Amniotic stem cell (primary cell): Measurements from ENCODE around the gene TP53I11.

Experiments used
- DNase-seq: peaks from one replicate; lab custom pipeline; 2025; lab: John Stamatoyannopoulos, UW

The TP53I11 gene, protein sequence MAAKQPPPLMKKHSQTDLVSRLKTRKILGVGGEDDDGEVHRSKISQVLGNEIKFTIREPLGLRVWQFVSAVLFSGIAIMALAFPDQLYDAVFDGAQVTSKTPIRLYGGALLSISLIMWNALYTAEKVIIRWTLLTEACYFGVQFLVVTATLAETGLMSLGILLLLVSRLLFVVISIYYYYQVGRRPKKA

DNA sequence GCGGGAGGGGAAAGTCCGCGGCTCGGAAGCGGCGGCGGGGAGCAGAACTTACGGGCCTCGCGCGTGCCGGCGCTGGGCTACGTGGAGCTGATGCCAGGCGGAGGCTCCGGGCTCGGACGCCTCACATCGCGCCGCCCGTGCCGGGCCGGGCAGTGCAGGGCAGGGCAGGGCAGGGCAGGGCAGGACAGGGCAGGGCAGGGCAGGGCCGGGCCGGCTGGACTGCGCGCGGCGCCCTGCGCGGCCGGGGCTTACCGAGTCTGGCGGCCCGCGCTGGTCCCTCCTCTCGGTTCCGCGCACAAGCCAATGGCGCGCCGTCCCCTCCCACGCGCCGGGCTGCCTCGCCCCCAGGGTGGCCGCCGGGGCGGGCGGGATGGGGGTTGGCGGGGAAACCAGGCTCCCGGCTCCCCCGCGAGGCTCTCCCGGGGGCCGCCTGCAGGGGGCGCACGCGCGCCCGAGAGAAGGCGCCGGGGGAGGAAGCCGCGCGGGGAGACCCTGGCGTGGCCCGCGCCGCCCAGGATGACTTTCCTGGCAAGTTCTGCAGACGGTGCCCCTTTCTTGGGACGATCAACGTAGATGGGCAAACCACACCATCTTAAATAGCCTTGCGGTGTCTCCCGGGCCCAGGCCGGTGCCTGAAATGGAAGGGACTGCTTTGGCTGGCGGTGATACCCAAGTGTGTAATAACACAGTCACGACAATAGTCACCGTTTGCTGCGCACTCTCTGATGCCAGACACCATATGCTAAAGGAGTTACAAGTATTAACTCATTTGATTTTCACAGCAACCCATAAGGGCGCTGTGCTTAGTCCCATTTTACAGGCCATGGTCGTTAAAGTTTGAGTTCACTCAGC is at the start of gene TP53I11:
Gene TP53I11, minus strand, starts transcription at position 259 of the 852 bp plus-strand sequence. CDS start 12,548 bp downstream, outside the sequence.
- no peak for DNase-seq

DNA sequence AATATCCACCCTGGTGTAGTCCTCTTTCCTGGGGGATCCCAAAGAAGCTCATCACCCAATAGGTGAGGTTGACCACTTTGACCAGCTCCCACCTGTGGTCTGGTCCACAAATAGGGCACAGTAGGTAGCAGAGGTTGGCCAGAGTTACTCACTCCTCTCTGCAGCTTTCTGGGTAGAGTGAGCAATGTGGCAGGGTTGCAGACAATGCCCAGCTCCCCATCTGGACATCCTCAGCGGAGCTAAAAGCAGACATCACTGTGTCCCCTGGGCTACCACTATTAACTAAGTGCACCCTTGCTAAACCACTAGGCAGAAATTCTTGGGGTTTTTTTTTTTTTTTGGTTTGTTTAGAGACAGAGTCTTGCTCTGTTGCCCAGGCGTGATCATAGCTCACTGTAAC is 48.4 kb upstream of the TP53I11 start:
- DNase-seq: no peak

DNA sequence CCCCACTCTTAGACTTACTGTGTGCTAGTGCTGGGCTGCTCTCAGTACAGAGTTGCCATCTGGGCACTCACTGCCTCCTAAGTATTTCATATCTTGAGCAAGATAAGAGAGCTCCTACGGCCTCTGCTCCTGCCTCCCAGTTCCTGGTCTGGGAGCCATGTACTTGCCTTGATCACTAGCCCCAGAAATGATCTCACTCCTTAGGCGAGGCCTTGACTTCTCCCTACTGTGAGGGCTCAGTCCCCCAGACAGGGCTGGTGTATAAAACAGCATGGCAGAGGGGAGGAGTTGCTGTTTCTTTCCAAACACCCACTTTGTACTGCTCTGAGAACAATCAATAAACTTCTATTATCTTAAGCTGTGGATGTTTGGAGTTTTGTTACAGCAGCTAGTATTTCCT is 47.4 kb upstream of the TP53I11 start:
- no peak for DNase-seq

DNA sequence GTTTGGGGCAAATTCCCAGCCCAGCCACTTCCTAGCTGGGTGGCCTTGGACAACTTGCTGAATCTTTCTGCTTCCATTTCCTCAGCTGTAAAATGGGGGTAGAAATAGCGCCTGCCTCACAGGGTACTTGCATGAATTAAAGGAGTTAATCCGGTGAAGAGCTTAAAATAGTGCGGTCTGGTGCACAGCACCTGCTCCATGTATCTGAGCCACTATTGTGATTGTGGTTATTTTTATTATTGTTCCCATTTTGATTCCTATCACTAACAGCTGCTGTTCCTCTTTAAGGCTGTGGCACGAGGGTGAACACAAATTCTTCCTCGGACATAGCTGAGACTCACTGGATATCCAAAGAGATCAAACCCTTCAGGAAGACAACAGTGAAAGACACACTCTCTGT is 46.9 kb upstream of the TP53I11 start:
- DNase-seq: no peak

DNA sequence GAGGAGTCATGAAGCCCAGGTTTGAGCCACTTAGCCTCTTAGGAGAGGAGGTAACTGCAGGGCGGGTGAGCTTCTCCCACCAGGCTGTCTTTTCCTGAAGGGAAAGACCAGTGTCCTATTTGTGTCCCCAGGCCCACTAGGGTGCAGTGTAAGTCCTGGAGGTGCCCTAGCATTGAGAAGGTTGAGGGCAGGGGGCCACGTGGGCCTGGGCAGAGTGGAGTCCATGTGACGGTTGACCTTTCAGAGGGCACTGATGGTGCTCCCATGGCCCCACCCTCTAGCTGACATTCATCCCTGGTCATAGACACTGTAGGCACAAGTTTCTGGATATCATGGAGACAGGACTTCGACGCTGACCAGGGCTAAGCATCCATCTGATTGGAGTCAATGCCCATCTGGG is 44.1 kb upstream of the TP53I11 start:
- no peak for DNase-seq

DNA sequence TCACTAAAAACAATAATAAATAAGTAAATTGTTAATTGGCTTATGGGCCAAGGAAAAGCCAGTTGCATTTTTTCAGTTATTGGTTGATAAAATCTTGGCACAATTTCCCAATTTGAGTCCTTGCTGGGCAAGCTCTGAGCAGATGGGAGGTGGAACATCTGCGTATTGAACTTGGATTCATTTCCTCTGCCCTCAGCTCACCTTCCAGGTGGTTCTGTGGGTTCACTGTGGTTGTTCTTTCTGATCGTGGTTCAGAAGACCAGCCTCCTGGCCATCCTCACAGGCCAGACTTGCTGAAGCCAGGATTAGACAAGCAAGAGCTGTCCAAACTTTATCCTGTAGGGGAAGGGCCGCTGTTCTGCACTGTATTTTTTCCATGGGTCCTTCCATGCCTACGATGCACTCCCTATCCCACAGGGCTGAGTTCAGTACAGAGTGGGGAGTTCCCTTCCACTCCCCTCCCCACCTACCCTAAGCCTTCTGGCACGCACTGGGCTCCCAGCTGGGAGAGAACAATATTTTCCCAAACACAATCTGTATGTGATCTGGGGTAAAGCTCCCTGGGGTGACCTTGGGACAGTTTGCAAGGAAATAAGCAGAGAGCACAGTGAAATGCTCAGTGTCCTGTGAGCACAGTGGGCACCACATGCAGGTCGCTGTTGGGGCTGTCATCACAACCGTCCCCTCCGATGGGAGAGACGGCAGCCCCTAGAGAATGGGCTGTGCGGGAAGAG is 43.5 kb upstream of the TP53I11 start:
- no peak for DNase-seq

DNA sequence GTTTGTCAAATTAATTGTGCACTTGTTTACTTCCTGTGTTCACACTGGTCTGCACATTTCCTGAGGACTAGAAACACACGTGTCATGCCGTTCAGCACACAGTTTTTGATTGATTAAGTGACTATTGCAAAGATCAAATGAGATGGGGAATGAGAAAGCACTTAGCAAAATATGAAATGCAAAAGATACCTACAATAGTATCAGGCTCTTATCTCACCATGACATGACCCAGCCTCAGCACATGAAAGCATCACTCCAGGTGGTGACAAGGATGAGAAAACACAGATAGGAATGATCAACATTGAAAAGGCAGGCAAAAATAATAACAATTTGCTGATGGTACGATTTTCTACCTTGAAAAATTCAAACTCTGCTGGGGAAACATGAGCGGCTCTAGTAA is 42.1 kb upstream of the TP53I11 start:
- no peak for DNase-seq

DNA sequence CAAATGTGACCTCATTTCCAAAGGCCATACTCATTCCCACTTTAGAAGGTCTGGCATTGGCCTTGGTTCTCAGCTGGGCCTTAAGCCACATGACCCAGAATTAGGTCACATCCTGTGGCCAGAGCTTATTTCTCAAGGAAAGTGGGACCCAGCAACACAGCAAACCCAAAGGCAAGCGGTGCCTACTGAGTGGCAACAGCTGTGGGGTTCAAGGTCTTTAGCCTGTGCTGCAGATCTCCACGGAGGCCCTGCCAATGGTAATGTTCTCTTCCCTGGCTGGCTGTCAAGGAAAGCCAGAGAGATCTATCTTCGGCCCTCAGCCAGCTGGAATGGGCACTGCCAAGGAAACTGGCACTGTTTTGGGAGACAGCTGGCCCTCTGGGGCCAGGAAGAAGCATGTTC is 41.5 kb upstream of the TP53I11 start:
- DNase-seq: no peak

DNA sequence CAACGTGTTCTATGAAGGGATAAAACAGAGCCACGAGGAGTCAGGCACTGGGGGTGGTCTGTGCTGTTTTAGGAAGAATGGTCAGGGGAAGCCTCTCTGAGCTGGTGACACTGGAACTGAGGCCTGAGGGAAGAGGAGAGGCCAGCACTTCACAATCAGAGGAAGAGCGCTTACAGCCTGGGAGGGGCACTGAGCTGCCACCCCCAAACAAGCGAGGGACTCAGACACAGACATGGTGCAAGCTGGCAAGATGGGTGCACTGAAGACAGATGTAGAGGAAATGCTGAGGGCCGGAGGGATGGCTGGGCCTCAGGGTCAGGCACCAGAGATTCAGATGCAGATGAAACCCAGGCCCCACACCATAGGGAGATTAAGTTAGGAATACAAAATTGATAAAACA is 40.0 kb upstream of the TP53I11 start:
- DNase-seq: no peak

DNA sequence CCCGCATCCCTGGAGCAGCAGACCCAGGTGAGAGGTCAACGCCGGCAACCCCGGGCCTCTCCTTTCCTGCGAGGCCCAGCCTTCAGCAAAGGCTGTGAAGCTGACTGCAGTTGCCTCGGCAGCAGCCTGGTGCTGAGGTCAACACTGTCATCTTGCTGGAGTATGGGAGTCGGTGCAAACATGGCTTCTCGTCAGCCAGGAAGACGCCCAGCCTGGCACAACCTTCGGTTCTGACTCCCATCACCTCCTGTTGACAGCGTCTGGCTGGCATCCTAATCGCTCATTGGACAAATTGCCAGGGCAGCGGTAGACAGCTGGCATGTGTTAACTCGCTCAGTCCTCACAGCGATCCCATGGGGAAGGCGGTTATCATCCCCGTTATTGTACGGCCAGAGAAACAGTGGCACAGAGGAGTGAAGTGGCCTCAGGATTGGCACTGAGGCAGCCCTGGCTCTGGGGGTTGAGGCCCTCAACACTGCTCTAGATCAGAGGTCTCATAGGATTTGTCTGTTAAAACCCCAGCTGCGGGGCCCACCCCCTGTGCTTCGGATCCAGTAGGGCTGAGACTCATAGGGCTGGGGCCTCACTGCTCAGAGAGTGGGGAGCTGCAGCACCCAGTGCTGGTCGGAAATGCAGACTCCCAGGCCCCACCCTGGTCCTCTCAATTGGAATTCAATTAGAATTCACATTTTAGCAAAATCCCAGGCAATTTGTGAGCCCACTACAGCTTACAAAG is 39.3 kb upstream of the TP53I11 start:
- DNase-seq: no peak

DNA sequence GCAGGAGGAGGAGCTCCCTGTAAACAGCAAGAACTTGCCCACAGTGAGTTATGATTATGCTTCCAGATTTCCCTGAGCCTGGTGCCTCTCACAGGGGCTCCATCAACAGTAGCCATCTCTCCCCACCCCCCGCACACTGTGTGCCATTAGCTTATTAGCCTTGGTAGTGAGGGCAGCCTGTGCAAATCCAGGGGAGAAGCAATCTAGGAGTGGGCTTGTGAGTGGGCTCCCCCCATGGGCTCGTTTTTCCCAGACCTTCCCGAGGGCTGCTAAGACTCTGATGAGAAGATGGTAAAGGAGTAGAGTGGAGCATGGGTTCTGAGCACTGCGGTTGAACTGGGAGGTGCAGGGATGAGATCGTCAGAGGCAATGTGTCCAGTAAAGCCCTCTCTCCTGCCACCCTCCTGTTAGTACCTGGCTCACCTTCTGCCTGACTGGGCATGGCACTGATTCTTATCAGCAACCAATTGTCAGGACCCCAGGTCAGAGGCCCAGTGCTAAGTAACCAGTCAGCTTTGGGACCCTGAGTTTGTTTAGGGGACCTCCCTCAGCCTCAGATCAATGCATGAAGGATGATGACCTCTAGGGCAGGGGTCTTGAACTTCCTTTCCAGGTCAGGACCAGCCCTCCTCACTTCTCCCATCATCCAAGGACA is 38.4 kb upstream of the TP53I11 start:
- DNase-seq: no peak

DNA sequence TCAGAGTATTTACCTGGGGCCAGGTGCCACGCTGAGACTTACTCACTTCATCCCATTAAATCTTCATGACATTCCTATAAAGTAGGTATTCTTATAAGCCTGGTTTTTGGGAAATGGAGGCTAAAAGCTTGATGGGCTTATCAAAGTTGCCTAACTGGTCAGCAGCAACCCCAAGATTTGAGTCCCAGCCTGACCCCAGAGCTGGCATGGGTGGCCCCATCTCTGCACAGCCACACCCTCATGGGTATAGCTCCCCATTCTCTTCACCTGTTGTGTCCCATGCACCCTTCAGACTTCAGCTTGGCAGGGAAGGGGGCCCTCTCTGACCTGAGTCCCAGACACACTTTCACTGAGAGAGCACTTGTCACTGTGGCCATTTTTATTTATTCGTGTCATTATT is 37.4 kb upstream of the TP53I11 start:
- DNase-seq: no peak

DNA sequence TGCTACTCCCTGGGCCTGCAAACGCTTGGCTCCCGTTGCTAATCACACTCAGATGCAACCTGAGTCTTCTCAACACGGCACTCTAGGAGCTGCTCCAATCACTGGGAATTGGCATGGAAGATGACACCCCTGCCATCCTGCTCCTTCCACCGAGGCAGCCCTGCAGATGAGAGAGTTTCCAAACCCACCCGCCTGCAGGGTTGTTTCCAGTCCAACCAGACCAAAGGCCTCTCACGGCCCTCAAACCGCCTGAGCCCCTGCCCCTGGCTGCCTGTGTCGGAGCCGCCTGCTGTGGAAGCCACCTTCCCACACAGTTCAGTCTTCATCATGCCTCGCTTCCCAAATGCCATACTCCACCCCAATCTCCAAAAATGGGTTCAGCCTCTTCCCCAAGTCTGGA is 36.8 kb upstream of the TP53I11 start:
- DNase-seq: no peak

DNA sequence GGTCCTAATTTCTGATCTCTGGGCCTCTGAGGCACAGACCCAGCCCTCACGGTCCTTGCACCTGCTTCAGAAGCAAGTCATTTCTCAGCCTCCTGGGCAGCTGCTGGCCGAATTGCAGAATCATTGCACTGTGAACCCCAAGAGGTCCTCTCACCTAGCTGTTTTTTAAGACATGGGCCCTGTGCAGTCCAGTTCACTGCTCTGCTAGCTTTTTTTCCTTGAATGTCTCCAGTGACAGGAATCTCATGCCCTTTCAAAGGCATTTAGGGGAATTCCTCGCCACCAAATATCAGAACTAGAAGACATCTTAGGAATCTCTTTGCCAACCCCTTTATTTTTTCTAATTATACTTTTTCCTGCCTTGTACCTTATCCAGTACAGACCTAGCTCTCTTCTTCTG is 35.6 kb upstream of the TP53I11 start:
- no peak for DNase-seq

DNA sequence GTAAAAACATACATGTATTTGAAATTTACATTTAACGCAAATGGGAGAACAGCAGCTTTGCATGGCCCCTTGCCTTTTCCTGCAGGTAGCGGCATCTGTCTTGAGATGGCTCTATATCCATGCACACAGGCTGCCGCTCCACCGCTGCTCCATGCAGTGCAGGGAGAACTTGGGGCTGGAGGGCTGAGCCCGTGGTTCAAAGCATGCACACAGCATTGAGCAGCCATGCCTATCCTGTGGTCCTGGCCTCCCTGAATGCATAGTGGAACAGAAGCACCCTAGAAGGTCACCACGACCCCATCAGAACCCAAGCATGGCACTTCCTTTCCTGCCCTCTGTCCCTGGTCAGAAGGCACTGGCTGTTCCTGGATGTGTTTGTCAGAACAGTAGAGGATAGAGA is 35.0 kb upstream of the TP53I11 start:
- DNase-seq: no peak

DNA sequence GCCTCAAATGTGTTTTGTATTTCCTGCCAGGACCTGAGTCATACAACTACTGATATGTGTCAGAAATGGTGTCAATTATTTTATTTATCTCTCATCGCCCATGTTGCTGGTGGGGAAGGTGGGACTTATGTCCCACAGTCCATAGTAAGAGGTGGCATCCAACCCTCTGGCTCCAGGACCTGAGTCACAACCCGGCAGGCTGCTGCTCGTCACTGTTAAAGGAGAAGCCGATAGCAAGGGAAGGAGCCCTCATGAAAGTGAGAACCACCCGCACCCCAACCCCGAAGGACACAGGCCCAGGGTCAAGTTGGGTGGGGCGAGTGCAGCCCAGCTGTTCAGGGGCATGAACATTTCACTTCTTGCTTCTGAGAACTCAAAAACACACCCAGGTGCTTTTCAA is 33.1 kb upstream of the TP53I11 start:
- DNase-seq: no peak

DNA sequence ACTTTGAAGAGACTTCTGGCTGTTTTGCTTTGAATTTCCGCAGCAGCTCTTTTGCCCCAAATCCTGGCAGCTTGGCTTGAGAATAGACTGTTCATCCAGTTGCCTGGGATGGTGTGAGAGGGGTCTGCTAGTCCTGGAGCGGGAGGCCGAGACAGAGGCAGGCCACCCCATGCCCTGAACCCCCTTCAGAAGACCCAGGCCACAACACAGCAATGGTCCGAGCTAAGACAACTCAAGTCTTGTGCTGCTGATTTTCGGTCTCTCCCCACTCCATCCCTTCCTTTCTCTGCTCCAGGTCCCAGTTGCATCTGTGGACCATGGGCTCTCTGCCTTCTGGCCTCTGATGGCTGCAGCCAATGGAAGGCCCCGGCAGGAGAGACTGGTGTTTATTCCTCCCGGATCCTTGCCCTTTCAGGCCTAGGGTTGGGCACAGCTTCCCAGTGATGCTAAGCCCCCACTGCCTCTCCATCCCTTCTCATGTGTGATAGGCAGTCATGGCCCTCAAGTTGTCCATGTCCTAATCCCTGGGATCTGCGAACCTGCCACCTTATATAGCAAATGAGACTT is 31.9 kb upstream of the TP53I11 start:
- DNase-seq: no peak

DNA sequence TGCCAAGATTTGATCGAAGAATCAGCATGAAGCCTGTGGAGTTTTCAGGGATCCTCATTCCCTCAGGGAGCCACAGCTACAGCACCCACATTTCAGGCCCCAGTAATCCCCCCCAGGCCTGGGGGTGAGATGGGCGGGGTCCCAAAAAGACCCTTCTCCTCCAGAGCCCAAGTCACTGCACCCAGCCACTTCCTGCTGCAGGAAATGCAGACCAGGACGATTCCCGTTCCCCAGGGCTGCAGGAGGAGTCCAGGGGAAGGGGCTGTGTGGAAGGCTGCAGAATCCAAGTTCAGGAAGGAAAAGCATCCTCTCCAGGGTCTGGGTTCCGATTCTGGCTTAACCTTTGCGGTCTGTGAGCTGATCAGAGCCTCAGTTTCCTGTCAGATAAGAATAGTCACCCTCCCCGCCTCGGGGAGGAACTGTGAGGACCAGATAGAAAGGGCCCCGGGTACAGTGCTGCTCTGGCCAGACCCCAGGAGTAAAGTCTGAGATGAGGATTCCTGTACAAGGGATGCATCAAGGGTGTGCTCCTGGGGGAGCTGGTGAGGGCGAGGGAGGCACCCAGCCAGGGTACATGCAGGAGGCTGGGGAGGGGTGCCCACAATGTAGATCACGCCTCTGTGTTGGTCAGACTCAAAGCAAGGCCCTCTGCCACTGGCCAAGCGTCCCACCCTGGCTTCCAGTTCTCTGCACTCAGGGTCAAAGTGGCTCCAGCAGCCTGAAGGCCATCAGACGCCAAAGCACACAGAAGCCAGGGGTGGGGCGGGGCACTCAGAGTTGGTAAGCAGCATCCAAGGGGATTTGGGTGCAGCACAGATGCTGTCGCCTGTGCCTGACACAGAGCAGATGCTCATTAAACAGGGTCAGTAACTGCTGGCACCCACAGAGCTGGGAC is 30.1 kb upstream of the TP53I11 start:
- DNase-seq: no peak

DNA sequence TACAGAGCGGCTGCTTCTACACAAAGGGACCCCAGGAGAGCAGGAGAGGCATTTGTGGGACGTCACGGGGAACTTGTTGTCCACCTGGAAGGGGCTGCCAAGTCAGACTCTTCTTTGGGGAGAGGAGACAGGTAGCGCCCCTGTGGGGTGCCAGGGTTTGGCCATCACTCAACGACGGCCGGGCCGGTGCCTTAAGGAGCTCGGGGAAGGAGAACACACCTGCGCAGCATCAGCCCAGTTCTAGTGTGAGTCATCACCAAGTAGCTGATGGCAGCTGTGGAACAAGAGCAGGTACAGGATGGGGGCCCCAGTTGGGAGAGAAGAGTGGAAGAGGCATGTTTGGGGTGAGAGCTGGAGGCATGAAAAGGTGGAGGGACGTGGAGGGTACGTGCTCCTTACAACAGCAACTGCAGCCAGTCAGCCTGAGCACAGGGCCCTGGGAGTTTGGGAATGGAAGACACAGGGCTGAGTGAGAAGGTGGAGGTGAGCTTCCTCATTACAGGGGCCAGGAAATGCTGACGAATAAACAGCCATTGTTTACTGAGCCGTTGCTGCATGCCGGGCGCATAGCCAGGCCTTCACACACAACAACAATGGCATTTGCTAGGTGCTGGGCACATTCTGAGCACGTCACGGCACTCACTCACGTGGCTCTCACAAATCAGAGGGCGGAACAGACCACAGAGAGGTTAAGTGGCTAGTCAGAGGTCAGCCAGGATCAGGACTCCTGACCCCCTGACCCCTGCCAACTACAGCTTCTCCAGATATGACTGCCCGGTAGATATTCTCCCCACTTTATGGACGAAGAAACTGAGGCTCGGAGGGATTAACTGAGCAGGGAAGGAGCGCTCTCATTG is 29.1 kb upstream of the TP53I11 start:
- no peak for DNase-seq

DNA sequence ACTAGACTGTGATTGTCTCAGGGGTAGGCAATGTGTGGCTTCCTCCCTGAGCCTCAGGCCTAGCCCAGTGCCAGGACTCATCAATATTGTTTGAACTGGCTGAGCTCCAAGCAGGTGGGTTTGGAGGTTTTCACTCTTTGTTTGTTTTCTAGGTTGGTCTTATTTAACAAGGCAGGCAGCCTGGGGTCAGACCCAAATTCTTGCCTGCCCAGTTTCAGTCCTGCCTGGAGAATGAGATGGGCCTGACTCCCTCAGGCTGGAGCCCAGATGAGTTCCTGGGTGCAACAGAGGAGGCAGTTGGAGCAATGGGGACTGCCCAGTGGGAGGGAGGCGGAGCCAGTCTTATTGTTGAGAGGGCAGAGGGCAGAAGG is 28.3 kb upstream of the TP53I11 start:
- DNase-seq: no peak
